ENCODE results near the gene AMER2.

DNA sequence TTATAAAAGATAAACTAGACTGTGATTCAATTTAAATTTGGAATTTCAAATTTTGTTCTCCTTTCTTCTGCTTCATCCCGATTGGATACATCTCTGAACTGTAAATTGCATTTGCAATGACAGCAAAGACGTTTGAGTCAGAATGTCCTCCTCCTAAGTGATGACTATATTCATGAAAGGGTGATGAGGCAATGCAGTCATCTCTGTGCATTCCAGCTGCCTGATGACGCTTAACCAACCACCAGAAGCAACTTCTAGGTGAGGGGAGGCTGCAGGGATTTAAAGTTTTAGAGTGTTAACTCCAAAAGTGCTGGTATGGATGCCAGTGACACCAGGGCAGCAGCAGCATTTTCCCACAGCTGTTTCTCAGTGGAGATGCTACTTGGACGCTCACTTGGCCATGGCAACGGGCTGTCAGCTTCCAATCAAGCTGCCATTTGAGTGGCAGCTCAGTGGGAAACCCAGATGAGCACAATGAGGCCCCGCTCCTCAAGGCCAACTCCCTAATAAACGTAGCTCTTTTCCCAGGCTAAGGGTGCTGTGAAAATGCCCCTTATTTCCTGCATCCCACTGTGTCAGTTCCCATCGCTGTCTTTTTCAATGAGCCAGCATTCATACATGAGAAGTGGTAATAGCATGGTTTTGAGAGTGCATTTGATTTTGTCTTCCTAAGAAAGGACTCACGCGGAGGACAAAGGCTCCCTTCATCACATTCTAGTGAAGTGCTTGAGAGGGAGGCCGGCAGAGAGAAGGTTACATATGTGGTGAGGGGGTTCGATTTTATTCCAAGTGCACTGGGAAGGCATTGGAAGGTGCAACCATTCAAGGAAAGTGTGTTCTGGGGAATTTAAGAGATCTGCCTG is 45.2 kb upstream of the AMER2 start:
- TF ChIP-seq EZH2phosphoT487 (IDR thresholded peaks at IDR 0.05; ENCODE audit: insufficient read depth, low read depth) (no peak), EZH2 (IDR thresholded peaks at IDR 0.05; ENCODE audit: insufficient read depth, poor library complexity, severe bottlenecking) (no peak)
